Measurements from ENCODE around the gene PARD3B. TPM values are rescaled to one million over a fixed set of nuclear protein-coding genes. Genes with fewer than 3 reads are reported as not detected.

The PARD3B gene
- total and polyA plus RNA-seq, 2 of the 8 experiments (the other 6 are each of a cell fraction or from before 2014, with no cell fraction given) = 1.2 to 5.7 TPM

- H3K79me1 ChIP-seq (ENCODE audit: low read depth, low read length) = no peaks in the 10 kb centered on the region
- H2BK12ac ChIP-seq (ENCODE audit: low read depth, low read length) = no peak overlapping the region
- H2BK120ac ChIP-seq (replicated peaks; ENCODE audit: low read depth, low read length) = no peak overlapping the region
- no peak for FAIRE-seq
- no peak overlapping the region for H3K4me2 ChIP-seq (ENCODE audit: insufficient read depth in 1 of 2, low read depth in 2 of 2, low read length in 2 of 2)
- DNase-seq (ENCODE audit: low read depth in 1 of 2, low spot score in 2 of 2) = no peak
- no peak overlapping the region for H3K23ac ChIP-seq (ENCODE audit: insufficient read length)
- no peak for TF ChIP-seq CTCF (IDR thresholded peaks at IDR 0.05; ENCODE audit: control extremely low read depth in 1 of 3, insufficient read depth in 1 of 3, low read depth in 1 of 3, low read length in 3 of 3)
- TF ChIP-seq ZNF274 (IDR thresholded peaks at IDR 0.05; ENCODE audit: borderline replicate concordance, extremely low read depth, low read length) = no peak
- no peak for TF ChIP-seq RBBP5 (IDR thresholded peaks at IDR 0.05; ENCODE audit: borderline replicate concordance, low read depth, low read length)
- no peak for TF ChIP-seq SP1 (IDR thresholded peaks at IDR 0.05; ENCODE audit: low read depth, low read length)
- no peak for TF ChIP-seq HDAC2 (IDR thresholded peaks at IDR 0.05; ENCODE audit: borderline replicate concordance in 1 of 2, low read depth in 2 of 2, low read length in 2 of 2)
- no peak for TF ChIP-seq MAX (IDR thresholded peaks at IDR 0.05)
- TF ChIP-seq CTBP2 (IDR thresholded peaks at IDR 0.05; ENCODE audit: borderline replicate concordance, insufficient read depth, insufficient read length, low read length) = no peak
- no peaks in the 10 kb centered on the region for H3K36me3 ChIP-seq (ENCODE audit: control insufficient read depth in 2 of 4, insufficient read depth in 4 of 4, low read length in 3 of 4)
- H4K5ac ChIP-seq (ENCODE audit: insufficient read length, low read depth, low read length) = no peak overlapping the region
- H2BK20ac ChIP-seq (ENCODE audit: low read length) = no peak overlapping the region
- no peak overlapping the region for H3K9ac ChIP-seq (replicated peaks in 1 of 4; ENCODE audit: extremely low read depth in 1 of 4, low read depth in 3 of 4, low read length in 3 of 4)
- H3K56ac ChIP-seq (replicated peaks; ENCODE audit: insufficient read length, low read depth, low read length) = no peak overlapping the region
- H2BK15ac ChIP-seq (ENCODE audit: low read length) = no peak overlapping the region
- H3K79me2 ChIP-seq (ENCODE audit: control insufficient read depth in 1 of 2, insufficient read depth in 2 of 2, low read length in 2 of 2) = no peaks in the 10 kb centered on the region
- H3K4me3 ChIP-seq (ENCODE audit: extremely low read depth in 1 of 4, insufficient read depth in 2 of 4, low read depth in 3 of 4, low read length in 4 of 4) = no peak overlapping the region
- ChIA-PET POLR2A (ENCODE audit: partially characterized antibody) (no interaction called here), CTCF (ENCODE audit: partially characterized antibody) (interaction anchor here (1.1 to 1.6 kb wide), 3 partner anchors 9 to 46 kb away, joined by 3 to 4 read pairs (median 3); no protein-coding TSS in a partner anchor)
- no peak overlapping the region for H3K18ac ChIP-seq (ENCODE audit: extremely low read depth, low read length)
- no peak overlapping the region for H3K14ac ChIP-seq (ENCODE audit: insufficient read length)
- H3K27me3 ChIP-seq (replicated peaks in 1 of 4; ENCODE audit: control insufficient read depth in 3 of 4, extremely low read depth in 1 of 4, insufficient read depth in 3 of 4, low read length in 3 of 4) = no peaks in the 10 kb centered on the region
- no peaks in the 10 kb centered on the region for H3K9me3 ChIP-seq (ENCODE audit: insufficient read depth in 2 of 2, low read depth in 1 of 2, low read length in 1 of 2)
- no peak overlapping the region for H2AFZ ChIP-seq (ENCODE audit: low read length)
- H4K20me1 ChIP-seq (replicated peaks in 1 of 2; ENCODE audit: control insufficient read depth in 1 of 2, insufficient read depth in 2 of 2, low read length in 2 of 2) = no peaks in the 10 kb centered on the region
- no peak overlapping the region for H2AK5ac ChIP-seq (ENCODE audit: low read depth, low read length)
- no peak overlapping the region for H2BK5ac ChIP-seq (ENCODE audit: low read depth, low read length)
- no peak overlapping the region for H3K4ac ChIP-seq (replicated peaks; ENCODE audit: insufficient read length, low read depth, low read length)
- H4K8ac ChIP-seq (ENCODE audit: extremely low read depth, insufficient read depth, low read length) = no peak overlapping the region
- no peaks in the 10 kb centered on the region for H3K4me1 ChIP-seq (replicated peaks in 1 of 4; ENCODE audit: control insufficient read depth in 3 of 4, insufficient read depth in 4 of 4, low read length in 3 of 4)
- H3K27ac ChIP-seq (ENCODE audit: low read depth, low read length) = no peak overlapping the region
- H3K23me2 ChIP-seq (ENCODE audit: low read depth, low read length) = no peaks in the 10 kb centered on the region
- no peak overlapping the region for H4K91ac ChIP-seq (replicated peaks; ENCODE audit: insufficient read length, low read length)
Observed at GRCh38 chr2:205408696-205409095, 863.4 kb downstream of the PARD3B start.

Data from H1 (cell line).